IPS-11a (cell line): ENCODE results near the gene PSMC4.
"Not testable (repeated sequence)": the region's sequence is repeated elsewhere in the genome, so short reads cannot be mapped to it uniquely, and the experiment has no call there.

Source experiments
- H3K4me3 ChIP-seq: one replicate; pipeline ENCODE4 v1.5.1; 2013; ENCODE audit warnings: low read depth, low read length, control low read depth

PSMC4 gene

GRCh38 chr19:39943586-39943985 is 27.4 kb upstream of the PSMC4 start:
- H3K4me3 ChIP-seq = no peak overlapping the region

DNA sequence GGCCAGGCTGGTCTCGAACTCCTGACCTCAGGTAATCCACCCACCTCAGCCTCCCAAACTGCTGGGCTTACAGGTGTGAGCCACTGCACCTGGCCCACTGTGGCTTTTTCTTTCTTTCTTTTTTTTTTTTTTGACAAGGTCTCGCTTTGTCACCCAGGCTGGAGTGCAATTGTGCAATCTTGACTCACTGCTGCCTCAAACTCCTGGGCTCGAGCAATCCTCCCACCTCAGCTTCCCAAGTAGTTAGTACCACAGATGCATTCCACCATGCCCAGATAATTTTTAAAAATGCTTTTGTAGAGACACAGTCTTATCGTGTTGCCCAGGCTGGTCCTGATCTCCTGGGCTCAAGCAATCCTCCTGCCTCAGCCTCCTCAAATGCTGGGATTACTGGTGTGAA is 24.4 kb upstream of the PSMC4 start:
- H3K4me3 ChIP-seq = no peak overlapping the region

GRCh38 chr19:39949026-39949747 is 21.8 kb upstream of the PSMC4 start:
- no peak overlapping the region for H3K4me3 ChIP-seq

DNA sequence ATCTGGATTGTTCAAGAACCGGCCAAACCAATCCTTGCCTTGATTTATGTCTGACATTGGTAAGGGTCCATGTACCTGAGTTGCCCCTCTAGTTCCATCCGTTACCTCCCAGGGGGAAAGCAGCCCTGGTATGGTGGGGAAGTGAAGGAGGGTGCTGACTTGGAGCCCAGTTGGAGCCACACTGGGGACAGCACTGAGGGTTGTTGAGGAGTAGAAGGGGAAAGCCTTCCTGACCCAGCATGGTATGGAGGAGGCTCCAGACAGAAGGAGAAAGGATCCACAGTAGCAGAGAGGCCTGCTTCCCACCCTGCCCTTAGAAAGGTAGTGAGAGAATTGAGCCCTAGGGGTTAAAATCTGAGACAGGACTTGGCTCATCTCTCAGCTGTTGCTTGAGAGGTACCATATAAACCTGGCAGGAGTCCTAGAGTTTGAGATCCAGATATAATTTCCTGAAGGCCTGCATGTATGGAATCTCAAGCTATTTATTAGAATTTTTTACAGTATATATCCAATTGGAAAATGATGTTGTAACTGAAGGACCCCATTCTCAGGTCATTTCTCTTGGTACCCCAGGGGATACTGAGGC is 19.8 kb upstream of the PSMC4 start:
- no peak overlapping the region for H3K4me3 ChIP-seq

DNA sequence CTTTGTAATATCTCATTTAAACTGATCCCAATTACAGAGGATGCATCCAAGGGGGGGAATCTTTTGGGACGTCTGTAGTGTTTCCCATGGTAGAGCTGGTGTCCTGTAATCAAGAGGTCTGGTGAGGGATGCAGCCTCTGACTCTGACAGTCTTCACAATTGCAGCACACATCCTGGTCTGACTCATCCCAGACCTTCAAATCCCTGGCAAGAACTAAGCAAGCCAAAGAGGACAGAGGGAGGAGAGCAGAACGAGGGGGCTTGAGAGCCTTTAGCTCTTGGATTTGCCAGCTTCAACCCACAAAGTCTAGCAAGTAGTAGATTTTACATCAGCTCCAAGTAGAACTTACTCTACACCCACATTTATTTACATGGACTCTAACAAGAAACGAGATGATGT is 19.3 kb upstream of the PSMC4 start:
- H3K4me3 ChIP-seq = no peak overlapping the region

DNA sequence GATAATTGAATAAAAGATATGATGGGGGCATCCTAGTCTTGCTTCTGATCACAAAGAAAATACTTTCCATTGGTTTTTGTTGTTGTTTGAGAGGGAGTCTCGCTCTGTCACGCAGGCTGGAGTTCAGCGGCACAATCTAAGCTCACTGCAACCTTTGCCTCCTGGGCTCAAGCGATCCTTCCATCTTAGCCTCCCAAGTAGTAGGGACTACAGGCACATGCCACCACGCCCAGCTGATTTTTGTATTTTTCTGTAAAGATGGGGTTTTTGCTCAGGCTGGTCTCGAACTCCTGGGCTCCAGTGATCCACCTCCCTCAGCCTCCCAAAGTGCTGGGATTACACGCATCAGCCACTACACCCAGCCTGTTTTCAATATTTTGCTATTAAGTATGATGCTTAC is 17.1 kb upstream of the PSMC4 start:
- H3K4me3 ChIP-seq = no peak overlapping the region

- H3K4me3 ChIP-seq = not testable (repeated sequence)
Observed at GRCh38 chr19:39957886-39958285, 13.1 kb upstream of the PSMC4 start.

DNA sequence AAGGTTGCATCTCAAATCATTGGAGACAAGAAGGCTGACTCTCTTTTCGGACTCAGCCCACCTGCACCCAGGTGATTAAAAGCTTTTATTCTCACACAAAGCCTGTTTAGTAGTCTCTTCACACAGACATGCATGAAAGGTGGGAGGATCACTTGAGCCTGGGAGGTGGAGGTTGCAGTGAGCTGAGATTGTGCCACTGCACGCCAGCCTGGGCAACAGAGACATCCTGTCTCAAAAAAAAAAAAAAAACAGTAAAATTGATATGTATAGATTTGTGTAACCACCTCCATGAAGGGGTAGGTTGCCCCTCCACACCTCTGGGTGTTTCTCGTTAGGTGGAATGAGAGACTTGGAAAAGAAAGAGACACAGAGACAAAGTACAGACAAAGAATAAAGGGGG is 12.0 kb upstream of the PSMC4 start:
- H3K4me3 ChIP-seq = not testable (repeated sequence)

- not testable (repeated sequence) for H3K4me3 ChIP-seq
Observed at GRCh38 chr19:39959407-39959806, 11.6 kb upstream of the PSMC4 start.

DNA sequence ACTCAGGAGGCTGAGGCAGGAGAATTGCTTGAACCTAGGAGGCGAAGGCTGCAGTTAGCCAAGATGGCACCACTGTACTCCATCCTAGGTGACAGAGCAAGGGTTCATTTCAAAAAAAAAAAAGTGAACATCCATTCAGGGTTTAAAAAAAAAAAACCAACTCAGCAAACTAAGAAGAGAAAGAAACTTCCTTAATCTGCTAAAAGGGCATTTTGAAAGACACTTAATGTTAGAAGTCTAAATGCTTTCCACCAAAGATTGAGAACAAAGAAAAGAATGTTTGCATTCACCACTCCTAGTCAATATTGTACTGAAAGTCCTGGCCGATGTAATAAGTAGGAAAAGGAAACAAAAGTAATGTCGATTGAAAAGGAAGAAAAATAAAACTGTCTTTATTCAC is 7.1 kb upstream of the PSMC4 start:
- H3K4me3 ChIP-seq = no peak overlapping the region

DNA sequence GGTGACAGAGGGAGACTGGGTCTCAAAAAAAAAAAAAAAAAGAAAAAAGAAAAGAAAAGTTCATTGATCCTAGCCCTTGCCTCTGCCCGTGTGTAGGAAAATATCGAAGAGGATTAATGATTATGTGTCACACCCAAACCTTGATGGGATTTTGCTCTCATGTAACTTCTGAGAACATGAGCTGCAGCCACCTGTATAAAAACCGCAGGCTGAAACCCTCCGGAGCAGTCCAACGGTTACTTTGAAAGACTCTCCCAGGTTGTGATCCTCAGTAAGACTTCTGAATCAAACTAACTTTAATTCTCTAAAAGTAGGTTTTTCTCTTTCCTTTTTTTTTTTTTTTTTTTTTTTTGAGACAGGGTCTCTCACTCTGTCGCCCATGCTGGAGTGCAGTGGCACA is 4.3 kb upstream of the PSMC4 start:
- H3K4me3 ChIP-seq = no peak overlapping the region

- no peak overlapping the region for H3K4me3 ChIP-seq
Observed at GRCh38 chr19:39967561-39967960, 3.4 kb upstream of the PSMC4 start.

- no peak overlapping the region for H3K4me3 ChIP-seq
Observed at GRCh38 chr19:39968789-39969188, 2.2 kb upstream of the PSMC4 start.

DNA sequence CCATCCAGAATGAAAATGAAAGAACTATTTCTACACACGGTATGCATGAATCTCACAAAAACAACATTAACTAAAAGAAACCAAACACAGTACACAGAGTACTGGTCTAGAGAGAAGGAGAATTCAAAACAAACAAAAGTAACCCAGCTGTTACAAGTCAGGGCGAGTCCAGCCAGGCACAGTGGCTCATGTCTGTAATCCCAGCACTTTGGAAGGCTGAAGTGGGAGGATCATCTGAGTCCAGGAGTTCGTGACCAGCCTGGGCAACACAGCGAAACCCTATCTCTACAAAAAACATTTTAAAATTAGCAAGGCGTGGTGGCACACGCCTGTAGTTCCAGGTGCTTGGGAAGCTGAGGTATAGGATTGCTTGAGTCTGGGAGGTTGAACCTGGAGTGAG is 1.7 kb upstream of the PSMC4 start:
- H3K4me3 ChIP-seq = no peak overlapping the region

DNA sequence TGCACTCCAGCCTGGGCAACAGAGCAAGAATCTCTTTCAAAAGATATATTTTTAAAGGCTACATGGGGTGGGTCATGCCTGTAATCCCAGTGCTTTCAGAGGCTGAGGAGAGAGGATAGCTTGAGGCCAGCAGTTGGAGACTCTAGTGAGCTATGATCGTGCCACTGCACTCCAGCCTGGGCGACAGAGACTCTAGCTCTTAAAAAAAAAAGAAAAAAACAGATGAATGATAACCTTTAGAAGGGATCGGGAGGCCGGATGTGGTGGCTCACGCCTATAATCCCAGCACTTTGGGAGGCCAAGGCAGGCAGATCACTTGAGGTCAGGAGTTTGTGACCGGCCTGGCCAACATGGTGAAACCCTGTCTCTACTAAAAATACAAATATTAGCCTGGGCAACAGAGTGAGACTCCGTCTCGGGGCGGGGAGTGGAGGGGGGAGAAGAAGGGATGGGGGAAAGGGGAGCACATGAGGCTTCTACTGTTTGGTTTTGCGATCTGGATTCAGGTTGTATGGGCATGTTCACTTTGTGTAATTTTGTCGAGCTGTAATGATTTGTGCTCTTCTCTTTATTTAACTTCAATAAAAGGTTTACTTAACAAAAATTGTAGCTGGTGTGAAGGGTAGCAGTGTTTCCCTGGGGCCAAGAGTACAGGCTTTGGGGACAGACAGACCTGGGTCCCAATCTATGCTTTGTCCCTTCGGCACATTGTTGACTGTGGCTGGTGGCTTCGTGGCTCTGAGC is 1.1 kb upstream of the PSMC4 start:
- H3K4me3 ChIP-seq = peak overlapping the region; percentile 95

DNA sequence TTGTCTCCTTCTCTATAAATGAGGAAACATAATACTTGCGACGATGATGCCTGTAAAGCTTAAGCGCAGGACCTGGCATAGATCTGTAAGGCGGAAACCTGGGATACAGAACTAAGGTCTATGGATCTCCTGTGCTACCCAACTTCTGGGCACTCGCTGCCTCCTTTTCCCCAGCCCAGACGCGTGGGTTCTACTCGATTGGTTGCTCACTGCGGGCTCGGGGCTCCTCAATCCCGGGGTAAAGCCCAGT is 615 bp upstream of the PSMC4 start:
- peak overlapping the region; percentile 95 for H3K4me3 ChIP-seq

DNA sequence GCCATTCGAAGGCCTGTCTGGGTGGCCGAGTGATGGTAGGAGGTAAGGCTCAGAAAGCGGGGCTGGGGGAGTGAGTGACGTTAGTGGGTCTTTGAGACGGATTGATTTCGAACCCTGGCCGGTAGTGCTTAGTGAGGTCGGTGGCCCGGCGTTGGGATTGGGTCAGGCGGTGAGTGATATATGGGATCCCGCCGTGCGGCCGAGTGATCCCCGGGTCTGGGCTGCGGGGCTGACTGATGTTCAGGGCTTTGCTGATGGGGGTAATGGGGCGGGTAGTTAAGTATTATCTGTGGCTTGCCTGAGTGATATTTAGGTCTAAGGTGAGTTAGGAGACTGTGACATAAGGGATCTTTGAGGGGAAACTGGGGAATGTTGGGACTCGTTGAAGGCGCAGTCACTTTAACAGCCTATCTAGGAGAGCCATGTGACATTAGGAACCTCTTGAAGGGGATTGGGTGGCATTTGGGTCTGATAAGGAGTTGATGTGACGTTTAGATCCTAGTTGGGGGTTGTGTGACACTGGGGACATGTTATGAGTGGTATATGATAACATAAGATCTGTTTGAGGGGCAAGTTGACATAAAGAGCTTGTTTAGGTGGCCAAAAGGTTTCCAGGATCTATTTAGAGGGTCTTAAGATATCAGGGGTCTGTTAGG is 543 bp downstream of the PSMC4 start:
- H3K4me3 ChIP-seq = peak overlapping the region; percentile 95

DNA sequence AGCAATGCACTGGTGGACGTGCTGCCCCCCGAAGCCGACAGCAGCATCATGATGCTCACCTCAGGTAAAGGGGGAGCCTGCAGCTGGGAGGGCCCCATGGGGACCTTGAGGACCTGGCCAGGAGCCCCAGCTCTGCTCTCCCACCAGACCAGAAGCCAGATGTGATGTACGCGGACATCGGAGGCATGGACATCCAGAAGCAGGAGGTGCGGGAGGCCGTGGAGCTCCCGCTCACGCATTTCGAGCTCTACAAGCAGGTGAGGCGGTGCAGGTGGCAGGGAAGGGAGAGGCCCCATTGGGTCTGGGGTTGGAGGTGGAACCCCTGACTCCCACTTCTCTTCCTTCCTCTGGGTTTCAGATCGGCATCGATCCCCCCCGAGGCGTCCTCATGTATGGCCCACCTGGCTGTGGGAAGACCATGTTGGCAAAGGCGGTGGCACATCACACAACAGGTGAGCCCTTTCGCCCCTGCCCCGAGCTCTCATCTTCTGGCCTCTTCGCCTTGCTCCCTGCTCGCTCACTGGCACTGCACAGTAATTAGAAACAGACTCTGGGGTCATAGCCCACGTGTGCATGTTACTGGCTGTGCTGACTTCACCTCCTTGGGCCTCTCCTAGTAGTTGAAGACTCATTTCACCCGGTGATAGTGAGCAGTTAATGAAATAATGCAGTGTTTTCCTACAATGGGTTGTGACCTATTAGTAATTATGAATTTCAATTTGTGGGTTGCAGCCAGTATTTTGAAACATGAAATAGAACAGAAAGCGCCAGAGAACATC is 3.6 kb downstream of the PSMC4 start:
- no peak overlapping the region for H3K4me3 ChIP-seq

- no peak overlapping the region for H3K4me3 ChIP-seq
Observed at GRCh38 chr19:39982883-39983282, 11.9 kb downstream of the PSMC4 start.

- no peak overlapping the region for H3K4me3 ChIP-seq
Observed at GRCh38 chr19:39983695-39984300, 12.8 kb downstream of the PSMC4 start.

DNA sequence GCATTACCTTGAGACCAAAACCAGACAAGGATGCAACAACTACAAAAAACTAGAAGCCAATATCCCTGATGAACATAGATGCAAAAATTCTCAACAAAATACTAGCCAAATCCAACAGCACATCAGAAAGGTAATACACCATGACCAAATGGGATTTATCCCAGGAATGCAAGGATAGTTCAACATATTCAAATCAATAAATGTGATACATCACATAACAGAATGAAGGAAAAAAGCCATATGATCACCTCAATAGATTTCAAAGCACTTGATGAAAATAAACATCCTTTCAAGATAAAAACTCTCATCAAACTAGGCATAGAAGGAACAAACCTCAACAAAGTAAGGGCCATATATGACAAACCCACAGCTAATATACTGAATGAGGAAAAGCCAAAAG is 15.7 kb downstream of the PSMC4 start:
- H3K4me3 ChIP-seq = no peak overlapping the region
